ENCODE data around the gene EI24. TPM values are rescaled to one million over a fixed set of nuclear protein-coding genes. Genes with fewer than 3 reads are reported as not detected.
"Not testable (repeated sequence)": the region's sequence is repeated elsewhere in the genome, so short reads cannot be mapped to it uniquely, and the experiment has no call there.

The EI24 gene
- total RNA-seq, 4 donors from 2014 or later, result 53.9 to 107 (median 80.4) TPM

DNA sequence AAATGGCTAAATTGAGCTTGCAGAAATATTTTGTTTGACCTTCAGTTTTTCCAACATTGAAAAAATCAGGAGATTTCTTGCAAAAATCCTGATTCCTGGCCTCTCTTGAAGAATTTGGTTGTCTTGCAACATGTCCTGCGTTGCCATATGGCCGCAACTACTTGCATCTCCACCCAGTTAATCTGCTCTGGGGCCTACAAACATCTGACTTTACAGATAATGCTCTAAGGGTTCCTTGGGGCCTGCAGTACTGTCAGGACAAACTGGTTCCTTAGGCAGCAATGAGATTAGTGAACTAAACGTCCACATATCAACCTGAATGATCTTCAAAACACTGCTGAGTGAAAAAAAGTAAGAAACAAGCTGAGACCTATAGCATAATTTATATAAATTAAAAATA is 36.6 kb upstream of the EI24 start:
- intact Hi-C loops (cut with DNase I; ENCODE audit: low total_unique reads), result no loop called here
- in situ Hi-C loops (cut with MboI; ENCODE audit: low pct_ligation_motif_present in 1 of 4, low pct_unique_long_range_greater_than_20kb in 1 of 4, low sequenced_read_pairs in 3 of 4), result no loop called here

GRCh38 chr11:125535585-125535984 is 33.7 kb upstream of the EI24 start:
- H3K9me3 ChIP-seq, result no peaks in the 10 kb centered on the region
- no peaks in the 10 kb centered on the region for H3K4me1 ChIP-seq
- in situ Hi-C loops (cut with MboI; ENCODE audit: low pct_ligation_motif_present in 1 of 4, low pct_unique_long_range_greater_than_20kb in 1 of 4, low sequenced_read_pairs in 3 of 4) (no loop called here), intact Hi-C loops (cut with DNase I; ENCODE audit: low total_unique reads) (no loop called here)
- H3K27ac ChIP-seq, result no peak overlapping the region
- H3K27me3 ChIP-seq, result no peaks in the 10 kb centered on the region
- WGBS, 2 donors (ENCODE audit: low coverage in 1 of 2), result 20 to 63% methylated on average over 1 of the region's 1 CpG
- no peak for DNase-seq
- no peak overlapping the region for H3K4me3 ChIP-seq
- H3K36me3 ChIP-seq, result no peaks in the 10 kb centered on the region
- TF ChIP-seq POLR2A (IDR thresholded peaks at IDR 0.05) (no peak), POLR2AphosphoS5 (IDR thresholded peaks at IDR 0.05) (no peak), EP300 (IDR thresholded peaks at IDR 0.05; ENCODE audit: low read depth) (no peak)
- TF ChIP-seq, protein P1, sequence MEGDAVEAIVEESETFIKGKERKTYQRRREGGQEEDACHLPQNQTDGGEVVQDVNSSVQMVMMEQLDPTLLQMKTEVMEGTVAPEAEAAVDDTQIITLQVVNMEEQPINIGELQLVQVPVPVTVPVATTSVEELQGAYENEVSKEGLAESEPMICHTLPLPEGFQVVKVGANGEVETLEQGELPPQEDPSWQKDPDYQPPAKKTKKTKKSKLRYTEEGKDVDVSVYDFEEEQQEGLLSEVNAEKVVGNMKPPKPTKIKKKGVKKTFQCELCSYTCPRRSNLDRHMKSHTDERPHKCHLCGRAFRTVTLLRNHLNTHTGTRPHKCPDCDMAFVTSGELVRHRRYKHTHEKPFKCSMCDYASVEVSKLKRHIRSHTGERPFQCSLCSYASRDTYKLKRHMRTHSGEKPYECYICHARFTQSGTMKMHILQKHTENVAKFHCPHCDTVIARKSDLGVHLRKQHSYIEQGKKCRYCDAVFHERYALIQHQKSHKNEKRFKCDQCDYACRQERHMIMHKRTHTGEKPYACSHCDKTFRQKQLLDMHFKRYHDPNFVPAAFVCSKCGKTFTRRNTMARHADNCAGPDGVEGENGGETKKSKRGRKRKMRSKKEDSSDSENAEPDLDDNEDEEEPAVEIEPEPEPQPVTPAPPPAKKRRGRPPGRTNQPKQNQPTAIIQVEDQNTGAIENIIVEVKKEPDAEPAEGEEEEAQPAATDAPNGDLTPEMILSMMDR (IDR thresholded peaks at IDR 0.05), result no peak

More for the DNA sequence above, 36.6 kb upstream of the EI24 start:
- DNase-seq, result no peak
- Histone ChIP-seq H3K4me3 (no peak overlapping the region), H3K27me3 (no peaks in the 10 kb centered on the region), H3K27ac (no peak overlapping the region), H3K4me1 (no peaks in the 10 kb centered on the region), H3K36me3 (no peaks in the 10 kb centered on the region), H3K9me3 (no peaks in the 10 kb centered on the region)
- WGBS, 2 donors (ENCODE audit: low coverage in 1 of 2), result 73 to 74% methylated on average over 3 of the region's 3 CpGs
- TF ChIP-seq, protein P1 (IDR thresholded peaks at IDR 0.05), result no peak

DNA sequence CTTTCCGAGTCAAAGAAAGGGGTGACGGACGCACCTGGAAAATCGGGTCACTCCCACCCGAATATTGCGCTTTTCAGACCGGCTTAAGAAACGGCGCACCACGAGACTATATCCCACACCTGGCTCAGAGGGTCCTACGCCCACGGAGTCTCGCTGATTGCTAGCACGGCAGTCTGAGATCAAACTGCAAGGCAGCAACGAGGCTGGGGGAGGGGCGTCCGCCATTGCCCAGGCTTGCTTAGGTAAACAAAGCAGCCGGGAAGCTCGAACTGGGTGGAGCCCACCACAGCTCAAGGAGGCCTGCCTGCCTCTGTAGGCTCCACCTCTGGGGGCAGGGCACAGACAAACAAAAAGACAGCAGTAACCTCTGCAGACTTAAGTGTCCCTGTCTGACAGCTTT is 32.4 kb upstream of the EI24 start:
- H3K4me3 ChIP-seq; H3K27me3 ChIP-seq; in situ Hi-C loops (cut with MboI; ENCODE audit: low pct_ligation_motif_present in 1 of 4, low pct_unique_long_range_greater_than_20kb in 1 of 4, low sequenced_read_pairs in 3 of 4); H3K36me3 ChIP-seq; H3K4me1 ChIP-seq; H3K27ac ChIP-seq; DNase-seq; intact Hi-C loops (cut with DNase I; ENCODE audit: low total_unique reads); H3K9me3 ChIP-seq: not testable (repeated sequence)
- WGBS, 2 donors (ENCODE audit: low coverage in 1 of 2), result no CpG with 5 or more reads among the region's 19 CpGs

DNA sequence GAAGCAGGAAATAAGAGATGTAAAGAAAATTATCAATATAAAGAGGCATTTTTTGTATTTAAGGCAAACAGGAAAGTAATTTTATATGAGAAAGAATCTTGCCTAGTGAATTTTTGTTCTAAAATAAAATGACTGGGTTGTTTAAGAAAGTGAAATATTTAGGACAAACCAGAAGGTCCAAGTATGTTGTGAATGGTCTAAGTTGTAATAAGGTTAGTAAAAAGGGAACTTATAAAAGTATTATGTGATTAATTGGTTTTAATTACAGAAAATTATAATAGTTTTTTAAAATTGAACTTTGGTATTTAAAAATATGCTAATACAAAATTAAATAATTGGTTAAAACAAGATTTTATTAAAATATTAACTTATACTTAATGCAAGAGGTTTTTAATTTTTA is 26.6 kb upstream of the EI24 start:
- no peaks in the 10 kb centered on the region for H3K4me1 ChIP-seq
- intact Hi-C loops (cut with DNase I; ENCODE audit: low total_unique reads), result no loop called here
- no peak for TF ChIP-seq POLR2AphosphoS5 (IDR thresholded peaks at IDR 0.05)
- no peak for TF ChIP-seq POLR2A (IDR thresholded peaks at IDR 0.05)
- TF ChIP-seq, protein P1 (IDR thresholded peaks at IDR 0.05), result no peak
- no peak for TF ChIP-seq EP300 (IDR thresholded peaks at IDR 0.05; ENCODE audit: low read depth)
- in situ Hi-C loops (cut with MboI; ENCODE audit: low pct_ligation_motif_present in 1 of 4, low pct_unique_long_range_greater_than_20kb in 1 of 4, low sequenced_read_pairs in 3 of 4), result no loop called here
- no peaks in the 10 kb centered on the region for H3K9me3 ChIP-seq
- no peak overlapping the region for H3K4me3 ChIP-seq
- no peaks in the 10 kb centered on the region for H3K27me3 ChIP-seq
- no peak overlapping the region for H3K27ac ChIP-seq
- no peaks in the 10 kb centered on the region for H3K36me3 ChIP-seq
- no peak for DNase-seq

- in situ Hi-C loops (cut with MboI; ENCODE audit: low pct_ligation_motif_present in 1 of 4, low pct_unique_long_range_greater_than_20kb in 1 of 4, low sequenced_read_pairs in 3 of 4), result no loop called here
- H3K27ac ChIP-seq, result no peak overlapping the region
- 80 to 100% methylated on average over 1 of the region's 1 CpG for WGBS, 2 donors (ENCODE audit: low coverage in 1 of 2)
Observed at GRCh38 chr11:125550780-125551179, 18.5 kb upstream of the EI24 start.

More at GRCh38 chr11:125550780-125551179, 18.5 kb upstream of the EI24 start:
- Histone ChIP-seq H3K27me3 (no peaks in the 10 kb centered on the region), H3K4me3 (no peak overlapping the region), H3K36me3 (no peaks in the 10 kb centered on the region), H3K4me1 (no peaks in the 10 kb centered on the region), H3K9me3 (peaks cover 18 to 20% of the 10 kb centered on the region in 2 donors)
- intact Hi-C loops (cut with DNase I; ENCODE audit: low total_unique reads), result no loop called here
- no peak for TF ChIP-seq POLR2A (IDR thresholded peaks at IDR 0.05)
- no peak for DNase-seq
